Neural crest cell (in vitro differentiated cells): Measurements from ENCODE around the gene PTGES3. TPM values are rescaled to one million over a fixed set of nuclear protein-coding genes. Genes with fewer than 3 reads are reported as not detected.

Experiments
- DNase-seq: peaks from one replicate; pipeline ENCODE4 v3.0.0; 2021; ENCODE audit warnings: low read depth, mixed read lengths, low spot score
- H3K27ac Mint-ChIP-seq: one replicate; pipeline ENCODE4 v1.8.0; 2021; ENCODE audit warnings: mild to moderate bottlenecking, mixed read lengths; ENCODE audit not compliant: unreplicated experiment
- H3K27me3 Mint-ChIP-seq: 2 replicates; pipeline ENCODE4 v1.8.0; 2021; ENCODE audit warnings: low read depth, mild to moderate bottlenecking, mixed read lengths
- H3K36me3 Mint-ChIP-seq: 2 replicates; pipeline ENCODE4 v1.8.0; 2021; ENCODE audit warnings: low read depth, mild to moderate bottlenecking, mixed read lengths
- H3K4me1 Mint-ChIP-seq: 2 replicates; pipeline ENCODE4 v1.8.0; 2021; ENCODE audit warnings: mixed read lengths
- H3K4me3 Mint-ChIP-seq: one replicate; pipeline ENCODE4 v1.8.0; 2021; ENCODE audit warnings: mild to moderate bottlenecking, mixed read lengths
- H3K9me3 Mint-ChIP-seq: 2 replicates; pipeline ENCODE4 v1.8.0; 2021; ENCODE audit warnings: mixed read lengths
- total RNA-seq: library from RNA; stranded (reverse); gene quantifications from 2 replicates; pipeline ENCODE4 v1.2.1, GENCODE V29; 2021
- TF ChIP-seq, protein P1 (sequence below): fragments of 200-600 bp; sonication (generic); conservative IDR thresholded peaks from 2 replicates; pipeline ENCODE4 v1.5.0; 2021; ENCODE audit warnings: antibody characterized with exemption, mild to moderate bottlenecking

Gene PTGES3
- total RNA-seq, 1 donor from 2014 or later, result 282 TPM

- H3K4me1 Mint-ChIP-seq, result peaks cover 21% of the 10 kb centered on the region
- TF ChIP-seq, protein P1, sequence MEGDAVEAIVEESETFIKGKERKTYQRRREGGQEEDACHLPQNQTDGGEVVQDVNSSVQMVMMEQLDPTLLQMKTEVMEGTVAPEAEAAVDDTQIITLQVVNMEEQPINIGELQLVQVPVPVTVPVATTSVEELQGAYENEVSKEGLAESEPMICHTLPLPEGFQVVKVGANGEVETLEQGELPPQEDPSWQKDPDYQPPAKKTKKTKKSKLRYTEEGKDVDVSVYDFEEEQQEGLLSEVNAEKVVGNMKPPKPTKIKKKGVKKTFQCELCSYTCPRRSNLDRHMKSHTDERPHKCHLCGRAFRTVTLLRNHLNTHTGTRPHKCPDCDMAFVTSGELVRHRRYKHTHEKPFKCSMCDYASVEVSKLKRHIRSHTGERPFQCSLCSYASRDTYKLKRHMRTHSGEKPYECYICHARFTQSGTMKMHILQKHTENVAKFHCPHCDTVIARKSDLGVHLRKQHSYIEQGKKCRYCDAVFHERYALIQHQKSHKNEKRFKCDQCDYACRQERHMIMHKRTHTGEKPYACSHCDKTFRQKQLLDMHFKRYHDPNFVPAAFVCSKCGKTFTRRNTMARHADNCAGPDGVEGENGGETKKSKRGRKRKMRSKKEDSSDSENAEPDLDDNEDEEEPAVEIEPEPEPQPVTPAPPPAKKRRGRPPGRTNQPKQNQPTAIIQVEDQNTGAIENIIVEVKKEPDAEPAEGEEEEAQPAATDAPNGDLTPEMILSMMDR, result no peak
- H3K9me3 Mint-ChIP-seq, result no peaks in the 10 kb centered on the region
- no peaks in the 10 kb centered on the region for H3K27me3 Mint-ChIP-seq
- peak within 1 kb of the TSS; percentile 80 for H3K4me3 Mint-ChIP-seq
- H3K27ac Mint-ChIP-seq, result peak within 1 kb of the TSS; percentile 85
- H3K36me3 Mint-ChIP-seq, result peaks cover 16% of the 10 kb centered on the region
- DNase-seq, result peak; percentile 83
Measured at GRCh38 chr12:56645717-56646446, 42.2 kb downstream of the PTGES3 start, which contains the start of gene ATP5F1B. Gene ATP5F1B, minus strand, starts transcription at chr12:56645984. Its CDS starts 21 bp downstream, at chr12:56645963.

DNA sequence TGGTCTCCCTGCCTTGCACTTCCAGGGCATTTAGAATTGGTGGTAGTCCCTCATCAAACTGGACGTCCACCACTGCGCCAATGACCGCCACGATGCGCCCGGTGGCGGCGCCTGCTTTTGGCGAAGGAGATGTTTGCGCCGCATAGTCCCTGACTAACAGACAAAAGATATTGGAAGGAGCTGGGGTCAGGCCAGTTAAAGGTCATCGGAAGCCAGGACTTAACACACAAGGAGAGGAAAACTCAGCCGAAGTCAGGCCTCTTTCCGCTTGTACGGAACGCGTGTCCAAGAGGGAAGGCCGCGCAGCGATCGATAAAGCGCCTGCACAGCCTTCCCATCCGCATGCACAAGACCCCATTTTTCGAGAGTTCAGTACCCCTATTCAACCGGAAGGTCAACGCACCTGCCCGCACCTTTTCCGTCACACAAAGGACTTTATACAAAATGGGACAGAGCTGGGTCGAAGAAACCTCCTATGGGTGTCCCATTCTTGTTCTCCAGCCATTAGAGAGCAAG lies 42.8 kb downstream of the PTGES3 start:
- no peak for DNase-seq
- Mint-ChIP-seq H3K27ac (peak overlapping the region; percentile 83), H3K4me1 (peaks cover 21% of the 10 kb centered on the region), H3K27me3 (no peaks in the 10 kb centered on the region), H3K4me3 (peak overlapping the region; percentile 80), H3K9me3 (no peaks in the 10 kb centered on the region), H3K36me3 (peaks cover 16% of the 10 kb centered on the region)
- TF ChIP-seq, protein P1, result no peak

GRCh38 chr12:56644654-56645053 lies 43.4 kb downstream of the PTGES3 start:
- Mint-ChIP-seq H3K36me3 (peaks cover 19% of the 10 kb centered on the region), H3K4me3 (peak overlapping the region; percentile 80), H3K27ac (peak overlapping the region; percentile 40), H3K9me3 (no peaks in the 10 kb centered on the region), H3K27me3 (no peaks in the 10 kb centered on the region), H3K4me1 (peaks cover 21% of the 10 kb centered on the region)
- no peak for DNase-seq
- TF ChIP-seq, protein P1, result no peak

DNA sequence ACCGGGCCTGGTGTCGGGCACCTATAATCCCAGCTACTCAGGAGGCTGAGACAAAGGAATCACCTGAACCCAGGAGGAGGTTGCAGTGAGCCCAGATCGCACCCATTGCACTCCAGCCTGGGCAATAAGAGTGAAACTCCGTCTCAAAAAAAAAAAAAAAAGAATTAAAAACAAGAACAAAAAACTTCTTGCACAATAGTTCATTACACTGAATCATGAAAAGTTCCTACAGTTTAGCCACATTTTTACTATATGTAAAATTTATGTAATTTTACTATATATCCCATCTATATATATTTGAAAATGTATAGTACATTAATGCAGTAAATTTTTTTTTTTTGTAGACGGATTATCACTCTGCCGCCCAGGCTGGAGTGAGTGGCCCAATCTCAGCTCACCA lies 46.9 kb downstream of the PTGES3 start:
- H3K27me3 Mint-ChIP-seq, result no peaks in the 10 kb centered on the region
- H3K4me1 Mint-ChIP-seq, result peaks cover 41% of the 10 kb centered on the region
- no peaks in the 10 kb centered on the region for H3K9me3 Mint-ChIP-seq
- DNase-seq, result no peak
- TF ChIP-seq, protein P1, result no peak
- H3K36me3 Mint-ChIP-seq, result peaks cover 29% of the 10 kb centered on the region
- H3K4me3 Mint-ChIP-seq, result no peak overlapping the region
- H3K27ac Mint-ChIP-seq, result no peak overlapping the region

GRCh38 chr12:56637621-56638020 lies 50.5 kb downstream of the PTGES3 start:
- Mint-ChIP-seq H3K27ac (no peak overlapping the region), H3K4me1 (peaks cover 58% of the 10 kb centered on the region), H3K36me3 (peaks cover 18% of the 10 kb centered on the region), H3K4me3 (peak overlapping the region; percentile 97), H3K27me3 (no peaks in the 10 kb centered on the region), H3K9me3 (no peaks in the 10 kb centered on the region)
- TF ChIP-seq, protein P1, result no peak
- no peak for DNase-seq
